MCF 10A (cell line): ENCODE results near the gene AGMO. TPM values are rescaled to one million over a fixed set of nuclear protein-coding genes. Genes with fewer than 3 reads are reported as not detected.

Experiments
- BruUV-seq: library from RNA; stranded (reverse); fragments of 400-500 nt; replicated peaks from 2 replicates; lab custom pipeline; 2021; lab: Mats Ljungman, UMichigan
- CTCF ChIA-PET: fragments of 300-600 bp; sonication (Branson Sonifier 250); formaldehyde crosslinking; extraction: SDS; loops from one replicate; lab custom pipeline; 2021; ENCODE audit warnings: antibody characterized with exemption, inconsistent platforms; lab: Yijun Ruan, JAX
- POLR2A ChIA-PET: fragments of 300-600, 350-650 bp; sonication (Branson Sonifier 250); formaldehyde crosslinking; extraction: SDS; loops from one replicate; lab custom pipeline; 2020; ENCODE audit warnings: antibody characterized with exemption, inconsistent platforms; lab: Yijun Ruan, JAX
- DNase-seq: peaks from one replicate; pipeline ENCODE4 v3.0.0-alpha.2; 2018; ENCODE audit not compliant: unreplicated experiment
- H3K27ac Mint-ChIP-seq: one replicate; pipeline ENCODE4 v1.8.0; 2022; ENCODE audit warnings: mild to moderate bottlenecking, low read depth, mixed read lengths; ENCODE audit not compliant: unreplicated experiment
- H3K27me3 Mint-ChIP-seq: one replicate; pipeline ENCODE4 v1.8.0; 2022; ENCODE audit warnings: mixed read lengths; ENCODE audit not compliant: insufficient read depth, unreplicated experiment
- H3K36me3 Mint-ChIP-seq: one replicate; pipeline ENCODE4 v1.8.0; 2022; ENCODE audit warnings: mild to moderate bottlenecking, moderate library complexity, mixed read lengths; ENCODE audit not compliant: insufficient read depth, unreplicated experiment
- H3K4me1 Mint-ChIP-seq: one replicate; pipeline ENCODE4 v1.8.0; 2022; ENCODE audit warnings: mixed read lengths; ENCODE audit not compliant: insufficient read depth, unreplicated experiment
- H3K4me3 Mint-ChIP-seq: one replicate; pipeline ENCODE4 v1.8.0; 2022; ENCODE audit warnings: mild to moderate bottlenecking, moderate library complexity, mixed read lengths; ENCODE audit not compliant: unreplicated experiment
- H3K9me3 Mint-ChIP-seq: one replicate; pipeline ENCODE4 v1.8.0; 2022; ENCODE audit warnings: mixed read lengths; ENCODE audit not compliant: unreplicated experiment
- intact Hi-C: fragments of 100-400 bp; cut with micrococcal nuclease; formaldehyde crosslinking; loops from 2 replicates; pipeline ENCODE4 v1.14.1; 2022
- total RNA-seq: library from RNA; stranded (reverse); gene quantifications from 2 replicates; pipeline ENCODE4 v1.2.3, GENCODE V29; 2022
- TF ChIP-seq, protein P1 (sequence below): fragments of 200-600 bp; IDR thresholded peaks from one replicate; pipeline ENCODE4 v1.8.0; 2022; ENCODE audit warnings: antibody characterized with exemption, mild to moderate bottlenecking; ENCODE audit not compliant: unreplicated experiment

The AGMO gene
- total RNA-seq, 1 experiment from 2014 or later, result not detected

GRCh38 chr7:15489383-15489782 lies 72.4 kb downstream of the AGMO start:
- intact Hi-C loops, result no loop called here
- TF ChIP-seq, protein P1, sequence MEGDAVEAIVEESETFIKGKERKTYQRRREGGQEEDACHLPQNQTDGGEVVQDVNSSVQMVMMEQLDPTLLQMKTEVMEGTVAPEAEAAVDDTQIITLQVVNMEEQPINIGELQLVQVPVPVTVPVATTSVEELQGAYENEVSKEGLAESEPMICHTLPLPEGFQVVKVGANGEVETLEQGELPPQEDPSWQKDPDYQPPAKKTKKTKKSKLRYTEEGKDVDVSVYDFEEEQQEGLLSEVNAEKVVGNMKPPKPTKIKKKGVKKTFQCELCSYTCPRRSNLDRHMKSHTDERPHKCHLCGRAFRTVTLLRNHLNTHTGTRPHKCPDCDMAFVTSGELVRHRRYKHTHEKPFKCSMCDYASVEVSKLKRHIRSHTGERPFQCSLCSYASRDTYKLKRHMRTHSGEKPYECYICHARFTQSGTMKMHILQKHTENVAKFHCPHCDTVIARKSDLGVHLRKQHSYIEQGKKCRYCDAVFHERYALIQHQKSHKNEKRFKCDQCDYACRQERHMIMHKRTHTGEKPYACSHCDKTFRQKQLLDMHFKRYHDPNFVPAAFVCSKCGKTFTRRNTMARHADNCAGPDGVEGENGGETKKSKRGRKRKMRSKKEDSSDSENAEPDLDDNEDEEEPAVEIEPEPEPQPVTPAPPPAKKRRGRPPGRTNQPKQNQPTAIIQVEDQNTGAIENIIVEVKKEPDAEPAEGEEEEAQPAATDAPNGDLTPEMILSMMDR, result no peak
- no peaks in the 10 kb centered on the region for H3K9me3 Mint-ChIP-seq
- H3K4me3 Mint-ChIP-seq, result no peak overlapping the region
- no peaks in the 10 kb centered on the region for H3K4me1 Mint-ChIP-seq
- no peak for DNase-seq
- H3K27ac Mint-ChIP-seq, result no peak overlapping the region
- POLR2A ChIA-PET, result no interaction called here
- CTCF ChIA-PET, result interaction anchor here (1.2 kb wide), 1 partner anchor 11 kb away, joined by 3 read pairs; no protein-coding TSS in a partner anchor
- BruUV-seq, result no TSS peak
- H3K36me3 Mint-ChIP-seq, result no peaks in the 10 kb centered on the region
- H3K27me3 Mint-ChIP-seq, result peaks cover 65% of the 10 kb centered on the region

DNA sequence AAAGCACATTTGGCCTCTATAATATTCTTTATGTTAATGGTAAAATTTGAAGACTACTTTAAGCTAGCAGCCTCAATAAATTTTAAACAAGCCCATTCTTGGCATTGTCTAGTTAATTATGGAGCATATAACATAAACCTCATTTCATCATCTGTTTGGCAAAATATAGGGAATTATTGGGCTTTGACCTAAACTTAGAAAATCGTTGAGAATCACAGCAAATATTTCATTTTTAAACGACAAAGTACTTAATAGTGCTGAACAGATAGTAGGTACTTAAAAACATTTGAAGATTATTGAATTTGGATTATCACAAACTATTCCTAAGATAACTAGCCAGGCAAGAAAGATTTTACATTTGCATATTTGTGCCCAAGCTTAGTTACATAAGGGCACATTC lies 73.4 kb downstream of the AGMO start:
- H3K4me3 Mint-ChIP-seq, result no peak overlapping the region
- POLR2A ChIA-PET, result no interaction called here
- H3K36me3 Mint-ChIP-seq, result no peaks in the 10 kb centered on the region
- no peak overlapping the region for H3K27ac Mint-ChIP-seq
- TF ChIP-seq, protein P1, result no peak
- no peaks in the 10 kb centered on the region for H3K9me3 Mint-ChIP-seq
- H3K4me1 Mint-ChIP-seq, result no peaks in the 10 kb centered on the region
- CTCF ChIA-PET, result interaction anchor here (1.2 kb wide), 1 partner anchor 10 kb away, joined by 3 read pairs; no protein-coding TSS in a partner anchor
- intact Hi-C loops, result no loop called here
- no TSS peak for BruUV-seq
- DNase-seq, result no peak
- H3K27me3 Mint-ChIP-seq, result peaks cover 69% of the 10 kb centered on the region

GRCh38 chr7:15487896-15488295 lies 73.9 kb downstream of the AGMO start:
- no peaks in the 10 kb centered on the region for H3K9me3 Mint-ChIP-seq
- no peak for DNase-seq
- H3K36me3 Mint-ChIP-seq, result no peaks in the 10 kb centered on the region
- intact Hi-C loops, result no loop called here
- H3K4me3 Mint-ChIP-seq, result no peak overlapping the region
- H3K27me3 Mint-ChIP-seq, result peaks cover 69% of the 10 kb centered on the region
- no TSS peak for BruUV-seq
- H3K27ac Mint-ChIP-seq, result no peak overlapping the region
- ChIA-PET POLR2A (no interaction called here), CTCF (no interaction called here)
- H3K4me1 Mint-ChIP-seq, result no peaks in the 10 kb centered on the region
- TF ChIP-seq, protein P1, result no peak

DNA sequence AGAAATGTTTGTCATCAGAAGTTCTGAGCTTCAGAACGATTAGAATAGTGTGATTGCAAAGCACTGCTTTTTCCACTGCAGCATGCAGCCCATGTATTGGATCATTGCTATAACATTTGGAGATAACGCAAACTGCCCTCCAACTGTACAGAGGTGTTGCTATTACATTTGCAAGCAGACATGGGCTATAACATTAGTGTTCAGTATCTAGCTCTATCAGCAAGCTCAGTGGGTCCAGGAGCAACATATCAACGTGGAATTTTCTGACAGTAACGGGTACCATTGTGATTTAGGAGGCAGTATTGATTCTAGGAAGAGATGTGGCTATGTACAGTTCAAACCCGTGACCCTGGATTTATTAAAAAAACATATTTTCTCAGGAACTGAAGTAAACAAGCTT lies 75.8 kb downstream of the AGMO start:
- POLR2A ChIA-PET, result interaction anchor here (0.6 kb wide), 1 partner anchor 48 kb away, joined by 3 read pairs; no protein-coding TSS in a partner anchor
- H3K27ac Mint-ChIP-seq, result no peak overlapping the region
- intact Hi-C loops, result no loop called here
- no peaks in the 10 kb centered on the region for H3K36me3 Mint-ChIP-seq
- DNase-seq, result no peak
- BruUV-seq, result no TSS peak
- no peak overlapping the region for H3K4me3 Mint-ChIP-seq
- no peaks in the 10 kb centered on the region for H3K9me3 Mint-ChIP-seq
- CTCF ChIA-PET, result no interaction called here
- TF ChIP-seq, protein P1, result no peak
- peaks cover 72% of the 10 kb centered on the region for H3K27me3 Mint-ChIP-seq
- H3K4me1 Mint-ChIP-seq, result no peaks in the 10 kb centered on the region
